GM21360 (cell line): ENCODE results near the gene MS4A15.
"Not testable (repeated sequence)": the region's sequence is repeated elsewhere in the genome, so short reads cannot be mapped to it uniquely, and the experiment has no call there.

Source experiments
- ATAC-seq: cut with Tn5 transposase; IDR thresholded peaks from one replicate; pipeline ENCODE4 v1.9.1; 2021; ENCODE audit warnings: mild to moderate bottlenecking, moderate library complexity; ENCODE audit not compliant: unreplicated experiment

Gene MS4A15

DNA sequence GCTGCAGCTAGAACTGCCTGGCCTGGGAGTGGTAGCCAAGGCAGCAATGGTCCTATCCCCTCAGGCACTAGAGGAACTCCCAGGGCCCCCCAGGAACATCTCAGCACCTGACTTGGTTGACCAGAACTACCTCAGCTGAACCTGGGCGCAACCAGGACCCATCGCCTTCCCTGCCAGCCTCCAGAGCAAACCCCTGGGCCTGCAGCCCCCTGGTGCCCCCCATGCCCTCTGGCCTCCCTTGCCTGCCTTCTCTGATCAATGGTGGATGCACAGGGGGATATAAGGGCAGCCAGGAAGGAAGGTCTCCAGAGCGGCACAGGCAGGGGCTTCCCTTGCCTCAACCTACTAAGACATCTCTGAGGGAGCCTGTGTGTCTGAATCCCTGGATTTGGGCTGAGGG, 42.0 kb downstream of the MS4A15 start:
- ATAC-seq = no peak

GRCh38 chr11:60801194-60801593, 44.5 kb downstream of the MS4A15 start:
- ATAC-seq = no peak

DNA sequence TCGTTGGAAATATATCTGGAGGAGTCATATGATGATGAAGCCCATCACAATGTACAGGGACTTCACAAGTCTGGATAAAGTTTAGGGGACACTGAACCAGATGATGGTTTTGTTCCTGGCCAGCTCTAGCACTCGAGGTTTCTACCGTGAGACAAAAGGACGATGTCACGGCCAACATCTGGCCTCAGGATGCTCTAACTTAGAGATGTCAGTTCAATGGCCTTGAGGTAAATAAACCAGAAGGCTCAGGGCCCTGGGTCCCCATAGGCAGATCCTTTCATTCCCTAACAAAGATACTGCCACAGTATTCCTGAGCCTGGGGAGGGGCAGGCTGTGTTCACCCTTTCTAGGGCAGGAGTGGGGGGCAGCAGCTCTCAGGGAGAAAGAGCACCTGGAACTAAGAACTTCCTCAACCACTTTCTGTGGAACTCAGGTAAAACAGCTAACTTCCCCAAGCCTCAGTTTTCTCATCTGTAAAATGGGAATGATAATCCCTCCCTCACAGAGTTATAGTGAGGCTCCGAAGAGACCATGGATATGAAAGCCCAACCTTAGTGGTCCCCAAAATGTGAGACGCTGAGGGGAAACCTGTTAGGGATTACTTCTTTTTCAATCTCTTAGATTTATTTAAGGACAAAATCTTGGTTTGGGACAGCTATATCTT, 46.7 kb downstream of the MS4A15 start:
- ATAC-seq = no peak

DNA sequence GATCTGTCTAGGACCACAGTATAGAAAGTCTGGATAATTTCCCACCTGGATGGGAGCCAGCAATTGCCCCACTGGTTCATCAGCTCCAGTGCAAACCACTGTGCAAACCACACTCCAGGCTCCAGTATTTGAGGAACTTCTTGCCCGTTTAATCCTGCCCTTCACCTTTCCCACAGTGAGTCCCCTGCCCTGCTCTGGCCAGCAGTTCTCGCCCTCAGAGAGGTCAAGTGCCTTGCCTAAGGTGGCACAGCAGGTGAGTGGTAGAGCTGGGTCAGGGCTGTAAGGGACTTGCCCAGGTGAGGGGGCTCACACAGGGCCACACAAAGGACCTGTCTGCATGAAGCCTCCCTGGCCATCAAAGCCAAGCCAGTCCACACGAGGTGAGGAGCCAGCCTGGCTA, 52.6 kb downstream of the MS4A15 start:
- no peak for ATAC-seq

DNA sequence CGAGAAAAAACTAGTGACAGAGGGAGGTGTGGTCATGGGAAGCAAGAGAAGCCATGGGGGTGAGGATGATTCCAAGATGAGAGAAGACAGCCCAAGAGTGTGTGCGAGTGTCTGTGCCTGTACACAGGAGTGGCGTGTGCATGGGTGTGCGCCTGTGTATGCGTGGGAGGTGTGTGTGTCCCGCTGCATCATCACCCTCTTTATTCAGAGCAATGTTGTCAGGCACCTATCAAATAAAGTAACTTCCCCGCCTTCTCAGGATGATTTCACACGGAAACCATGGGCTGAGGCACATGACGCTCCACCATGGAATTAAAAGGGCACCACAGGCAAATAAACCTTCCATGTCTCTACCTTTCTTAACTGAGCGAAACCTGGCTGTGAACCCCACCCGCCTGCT, 53.0 kb downstream of the MS4A15 start:
- no peak for ATAC-seq

DNA sequence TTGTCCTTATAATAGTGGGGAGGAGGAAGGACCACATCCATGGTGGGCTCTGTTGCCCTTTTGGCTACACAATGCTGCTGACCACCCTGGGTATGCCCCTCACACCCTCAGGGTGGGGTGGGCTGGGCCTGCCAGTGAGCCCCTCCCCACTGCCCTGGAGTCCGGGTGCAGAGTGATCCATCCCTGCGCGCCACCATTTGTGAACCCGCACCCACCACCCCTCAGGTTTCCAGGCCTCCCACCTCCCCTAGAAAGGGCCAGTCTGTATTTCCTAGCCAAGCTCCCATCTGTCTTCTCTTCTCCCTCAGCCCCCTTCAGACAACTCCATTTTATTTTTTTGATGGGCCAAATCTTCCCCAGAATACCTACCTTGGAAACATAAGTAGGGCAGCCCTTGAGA, 53.5 kb downstream of the MS4A15 start:
- no peak for ATAC-seq

DNA sequence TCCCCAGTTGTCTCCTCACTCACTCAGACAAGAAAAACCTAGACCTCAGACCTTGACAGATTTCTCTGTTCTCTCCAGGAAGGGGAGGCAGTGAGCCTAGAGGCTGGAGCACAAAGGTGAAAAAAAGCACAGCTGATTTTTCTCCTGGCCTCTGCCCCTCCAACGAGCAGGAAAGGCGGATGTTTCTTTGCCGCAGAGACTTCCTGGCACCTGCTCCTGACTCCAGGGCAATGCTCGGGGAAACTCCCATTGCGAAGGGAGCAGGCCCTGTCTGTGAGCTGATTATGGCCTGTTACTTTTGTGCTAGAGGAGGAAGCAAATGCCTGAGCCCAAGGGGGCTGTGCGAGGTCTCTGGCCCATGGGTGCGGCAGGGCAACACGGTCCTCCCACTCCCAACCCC, 53.9 kb downstream of the MS4A15 start:
- ATAC-seq = no peak

DNA sequence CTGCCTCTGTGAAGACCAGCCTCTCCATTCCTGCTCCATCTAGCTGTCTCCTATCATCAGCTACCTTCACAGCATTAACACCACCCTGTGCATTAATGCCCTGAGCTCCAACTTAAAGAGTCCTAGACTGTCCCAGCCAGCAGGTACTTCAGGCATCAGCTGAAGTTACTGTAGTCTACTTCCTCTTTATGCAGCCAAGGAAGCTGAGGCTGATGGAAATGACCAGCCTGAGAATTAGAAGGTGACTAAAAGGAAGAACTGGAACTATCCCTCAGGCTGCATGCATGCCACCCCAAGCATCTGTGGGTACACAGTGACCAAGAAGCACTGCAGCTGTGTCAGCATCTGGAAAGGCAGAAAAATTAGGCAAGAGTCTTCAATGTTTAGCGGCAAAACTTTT, 56.7 kb downstream of the MS4A15 start:
- no peak for ATAC-seq

DNA sequence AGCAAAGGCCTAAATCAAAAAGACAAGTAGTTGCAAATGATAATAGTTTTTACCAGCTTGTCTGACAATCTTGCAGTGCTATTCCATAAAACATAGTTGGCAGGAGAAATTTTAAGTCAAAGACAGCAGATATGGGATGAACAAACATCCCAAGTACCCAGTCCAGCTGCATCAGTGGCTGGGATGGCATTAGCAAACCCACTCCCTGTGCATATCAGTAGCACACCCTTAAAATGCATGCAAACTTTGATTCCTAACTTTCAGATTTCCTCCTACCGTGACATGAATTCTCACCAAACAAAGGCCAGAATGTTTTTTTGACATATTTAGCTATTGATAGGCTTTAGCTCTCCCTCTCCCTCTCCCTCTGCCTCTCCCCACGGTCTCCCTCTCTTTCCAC, 57.4 kb downstream of the MS4A15 start:
- ATAC-seq = no peak

- ATAC-seq = no peak
Measured at GRCh38 chr11:60816590-60817157, 60.0 kb downstream of the MS4A15 start.

- no peak for ATAC-seq
Measured at GRCh38 chr11:60818057-60818456, 61.4 kb downstream of the MS4A15 start.

DNA sequence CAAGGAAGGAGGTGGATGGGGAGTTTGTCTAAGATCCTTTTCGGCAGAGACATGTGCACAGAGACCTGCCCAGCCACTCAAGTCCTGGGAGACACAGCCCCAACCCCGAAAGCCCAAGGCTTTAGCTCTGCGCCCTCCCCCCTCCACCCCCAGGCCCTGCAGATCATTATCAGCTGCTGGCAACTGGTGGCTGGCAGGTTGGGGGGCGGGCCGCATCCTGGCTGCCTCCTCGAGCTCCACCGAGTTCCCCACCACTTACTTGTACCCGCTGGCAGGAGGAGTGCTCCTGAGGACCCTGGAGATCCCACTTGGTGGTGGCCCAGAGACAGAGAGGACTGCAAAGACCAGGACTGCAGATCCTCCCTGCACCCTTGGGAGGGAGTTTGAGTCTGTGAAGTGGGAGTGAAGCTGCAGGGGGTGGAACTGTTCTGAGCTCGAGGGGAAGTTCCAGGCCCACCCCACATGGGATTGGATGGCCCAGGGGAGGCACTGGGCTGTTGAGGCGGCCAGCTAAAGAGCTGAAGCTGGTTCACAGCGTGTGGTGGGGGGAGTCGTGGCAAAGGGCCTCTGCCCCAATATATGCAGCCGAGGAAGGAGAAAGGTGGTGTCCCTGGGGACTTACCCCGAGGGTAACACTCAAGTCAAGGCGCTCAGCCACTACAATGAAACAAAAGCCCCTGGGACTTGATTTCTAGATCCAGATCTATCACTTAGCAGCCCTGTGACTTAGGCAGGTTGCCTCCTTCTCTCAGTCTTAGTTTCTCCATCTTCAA, 65.3 kb downstream of the MS4A15 start:
- no peak for ATAC-seq

GRCh38 chr11:60823745-60824306, 67.2 kb downstream of the MS4A15 start:
- ATAC-seq = not testable (repeated sequence)

DNA sequence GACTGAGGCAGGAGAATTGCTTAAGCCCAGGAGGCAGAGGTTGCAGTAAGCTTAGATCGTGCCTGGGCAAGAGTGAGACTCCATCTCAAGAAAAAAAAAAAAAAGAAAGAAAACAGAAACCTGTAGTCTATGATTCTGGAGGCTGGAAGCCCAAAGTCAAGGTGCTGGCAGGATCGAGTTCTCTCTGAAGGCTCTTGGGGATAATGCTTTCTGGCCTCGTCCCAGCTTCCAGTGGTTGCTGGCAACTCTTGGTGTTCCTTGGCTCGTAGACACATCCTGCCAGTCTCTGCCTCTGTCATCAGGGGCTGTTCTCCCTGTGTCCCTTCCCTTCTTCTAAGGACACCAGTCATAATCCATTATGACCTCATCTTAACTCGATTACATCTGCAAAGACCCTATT, 68.5 kb downstream of the MS4A15 start:
- no peak for ATAC-seq

- ATAC-seq = no peak
Measured at GRCh38 chr11:60825790-60826189, 69.1 kb downstream of the MS4A15 start.
